Esophagus muscularis mucosa (tissue), 3 donors: ENCODE measurements around the gene PHETA1.

Experiments used
- CTCF ChIP-seq, 3 experiments: fragments of 200-600 bp in 2 of 3; fragments of 450-650 bp in 1 of 3; sonication (generic) in 2 of 3; IDR thresholded peaks; one replicate each; pipeline ENCODE4 v1.5.1; 2017 to 2019; ENCODE audit warnings: antibody characterized with exemption in 3 of 3, mild to moderate bottlenecking in 2 of 3, moderate library complexity in 1 of 3
- POLR2A ChIP-seq: fragments of 450-650 bp; IDR thresholded peaks from one replicate; pipeline ENCODE4 v1.6.1; 2017; ENCODE audit warnings: antibody characterized with exemption, moderate library complexity, mild to moderate bottlenecking, low read depth

GRCh38 chr12:111379942-111380554 lies 11.2 kb upstream of the PHETA1 start:
- TF ChIP-seq CTCF (IDR thresholded peaks at IDR 0.05) (no peak), POLR2A (no peak)
